ENCODE data around the gene MUC2. TPM values are rescaled to one million over a fixed set of nuclear protein-coding genes. Genes with fewer than 3 reads are reported as not detected.

The MUC2 gene
- total RNA-seq, 4 donors from 2014 or later, result 0.04 TPM; not detected in 3

- peaks cover 0 to 75% (median 1%) of the 10 kb centered on the region in 4 donors for H3K27me3 ChIP-seq
These were observed 34.1 kb upstream of the MUC2 start for GRCh38 chr11:1040428-1041148.

GRCh38 chr11:1041149-1041467 is 33.6 kb upstream of the MUC2 start:
- peaks cover 0 to 70% (median 1%) of the 10 kb centered on the region in 4 donors for H3K27me3 ChIP-seq
- H3K9me3 ChIP-seq, result no peaks in the 10 kb centered on the region
- peaks cover 0 to 8% (median 0%) of the 10 kb centered on the region in 3 donors for H3K4me1 ChIP-seq
- no peak overlapping the region for H3K4me3 ChIP-seq
- H3K36me3 ChIP-seq, result no peaks in the 10 kb centered on the region
- no CpG with 5 or more reads among the region's 8 CpGs for WGBS, 2 donors
- DNase-seq, result no peak
- intact Hi-C loops (cut with DNase I), result no loop called here
- no peak overlapping the region for H3K27ac ChIP-seq
- no peak for TF ChIP-seq CTCF (IDR thresholded peaks at IDR 0.05)
- no peak for TF ChIP-seq POLR2A (IDR thresholded peaks at IDR 0.05)

More at GRCh38 chr11:1040428-1041148, 34.1 kb upstream of the MUC2 start:
- Histone ChIP-seq H3K4me1 (peaks cover 0 to 8% (median 0%) of the 10 kb centered on the region in 3 donors), H3K4me3 (no peak overlapping the region), H3K36me3 (no peaks in the 10 kb centered on the region), H3K27ac (no peak overlapping the region), H3K9me3 (no peaks in the 10 kb centered on the region)
- TF ChIP-seq CTCF (IDR thresholded peaks at IDR 0.05) (no peak), POLR2A (IDR thresholded peaks at IDR 0.05) (no peak)
- intact Hi-C loops (cut with DNase I), result no loop called here
- WGBS, 2 donors, result 69 to 72% methylated on average over 6 to 7 of the region's 16 CpGs
- no peak for DNase-seq

- Histone ChIP-seq H3K27ac (no peak overlapping the region), H3K36me3 (no peaks in the 10 kb centered on the region), H3K27me3 (peaks cover 0 to 66% (median 1%) of the 10 kb centered on the region in 4 donors), H3K4me1 (peaks cover 0 to 8% (median 0%) of the 10 kb centered on the region in 3 donors), H3K4me3 (no peak overlapping the region), H3K9me3 (no peaks in the 10 kb centered on the region)
- WGBS, 2 donors, result no CpG with 5 or more reads among the region's 9 CpGs
- DNase-seq, result no peak
- intact Hi-C loops (cut with DNase I), result no loop called here
- TF ChIP-seq CTCF (IDR thresholded peaks at IDR 0.05), result no peak
- no peak for TF ChIP-seq POLR2A (IDR thresholded peaks at IDR 0.05)
These were observed 33.2 kb upstream of the MUC2 start for GRCh38 chr11:1041471-1041870.

- DNase-seq, result no peak
These were observed 32.6 kb upstream of the MUC2 start for GRCh38 chr11:1041936-1042608.

More at GRCh38 chr11:1041936-1042608, 32.6 kb upstream of the MUC2 start:
- no peaks in the 10 kb centered on the region for H3K9me3 ChIP-seq
- H3K27ac ChIP-seq, result no peak overlapping the region
- H3K4me1 ChIP-seq, result peaks cover 0 to 8% (median 0%) of the 10 kb centered on the region in 3 donors
- no peak for TF ChIP-seq CTCF (IDR thresholded peaks at IDR 0.05)
- TF ChIP-seq POLR2A (IDR thresholded peaks at IDR 0.05), result no peak
- peaks cover 0 to 61% (median 2%) of the 10 kb centered on the region in 4 donors for H3K27me3 ChIP-seq
- H3K36me3 ChIP-seq, result no peaks in the 10 kb centered on the region
- 31 to 59% methylated on average over 3 to 6 of the region's 18 CpGs for WGBS, 2 donors
- intact Hi-C loops (cut with DNase I), result no loop called here
- no peak overlapping the region for H3K4me3 ChIP-seq
